Activated B cell treated with CpG ODN at 0.5 μM for 24 hours (primary cell): ENCODE data around the gene GINM1. TPM values are rescaled to one million over a fixed set of nuclear protein-coding genes. Genes with fewer than 3 reads are reported as not detected.
A peak's percentile ranks its signal among the peaks of the same experiment; 100 is the strongest.

Experiments used
- ATAC-seq: fragments of 200-7000 bp; cut with Tn5 transposase; one replicate; pipeline ENCODE4 v1.10.0; 2021; ENCODE audit warnings: low read depth, mild to moderate bottlenecking, moderate library complexity
- CTCF ChIA-PET: fragments of 350-600 bp; sonication (Branson Sonifier 250); formaldehyde crosslinking; loops from one replicate; lab custom pipeline; 2021; ENCODE audit warnings: antibody characterized with exemption; lab: Charles Lee
- POLR2A ChIA-PET: fragments of 350-600 bp; sonication (Branson Sonifier 250); formaldehyde crosslinking; loops from one replicate; lab custom pipeline; 2021; ENCODE audit warnings: antibody characterized with exemption; lab: Charles Lee
- DNase-seq: peaks from one replicate; pipeline ENCODE4 v3.0.0; 2022
- H3K27ac Mint-ChIP-seq: one replicate; pipeline ENCODE4 v1.8.0; 2020; ENCODE audit warnings: mixed read lengths
- H3K27me3 Mint-ChIP-seq: one replicate; pipeline ENCODE4 v1.8.0; 2021; ENCODE audit warnings: mixed read lengths
- H3K36me3 Mint-ChIP-seq: one replicate; pipeline ENCODE4 v1.8.0; 2021; ENCODE audit warnings: low read depth, mixed read lengths
- H3K4me1 Mint-ChIP-seq: one replicate; pipeline ENCODE4 v1.8.0; 2021; ENCODE audit warnings: mixed read lengths
- H3K4me3 Mint-ChIP-seq: one replicate; pipeline ENCODE4 v1.8.0; 2020; ENCODE audit warnings: mild to moderate bottlenecking, mixed read lengths
- H3K9me3 Mint-ChIP-seq: one replicate; pipeline ENCODE4 v1.8.0; 2020; ENCODE audit warnings: mixed read lengths
- intact Hi-C: fragments of 100-400 bp; cut with micrococcal nuclease; formaldehyde crosslinking; loops from one replicate; pipeline ENCODE4 v1.15.1; 2024
- total RNA-seq: library from RNA; stranded (reverse); gene quantifications from 2 replicates; pipeline ENCODE4 v1.2.3, GENCODE V29; 2022
- TF ChIP-seq, protein P1 (sequence below): fragments of 200-600 bp; IDR thresholded peaks from one replicate; pipeline ENCODE4 v1.8.0; 2022; ENCODE audit warnings: antibody characterized with exemption, mild to moderate bottlenecking

Gene GINM1
- total RNA-seq, 1 donor from 2014 or later, result 18.0 TPM

DNA sequence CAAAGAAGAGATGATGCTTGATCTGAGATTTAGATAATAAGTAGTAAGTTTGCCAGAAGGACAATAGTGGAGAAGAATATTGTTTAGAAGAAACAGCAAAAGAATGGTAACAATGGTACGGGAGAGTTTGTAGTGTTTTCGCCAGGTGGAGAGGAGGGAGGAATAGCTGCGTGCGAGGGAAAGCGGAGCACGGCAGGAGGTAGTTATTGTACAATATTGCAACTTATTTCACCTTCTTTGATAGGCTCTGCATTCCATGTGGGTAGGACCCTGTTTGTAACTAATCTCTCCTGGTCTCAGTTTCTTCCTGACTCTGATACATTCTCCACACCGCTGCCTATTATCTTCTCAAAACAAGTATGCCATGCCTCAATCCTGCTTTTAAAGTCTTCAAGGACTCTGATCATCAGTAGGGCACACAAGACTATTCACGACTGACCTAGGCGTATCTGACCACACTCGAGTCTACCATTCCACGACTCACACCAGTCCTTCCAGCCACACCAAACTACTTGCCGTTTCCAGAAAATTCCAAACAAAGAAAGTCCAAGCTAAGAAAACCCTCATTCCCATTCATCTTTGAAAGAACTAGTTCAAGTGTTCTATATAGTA, 21.4 kb upstream of the GINM1 start:
- peak overlapping the region; percentile 95 for H3K4me3 Mint-ChIP-seq
- no peaks in the 10 kb centered on the region for H3K9me3 Mint-ChIP-seq
- peak overlapping the region; percentile 96 for H3K27ac Mint-ChIP-seq
- TF ChIP-seq, protein P1, sequence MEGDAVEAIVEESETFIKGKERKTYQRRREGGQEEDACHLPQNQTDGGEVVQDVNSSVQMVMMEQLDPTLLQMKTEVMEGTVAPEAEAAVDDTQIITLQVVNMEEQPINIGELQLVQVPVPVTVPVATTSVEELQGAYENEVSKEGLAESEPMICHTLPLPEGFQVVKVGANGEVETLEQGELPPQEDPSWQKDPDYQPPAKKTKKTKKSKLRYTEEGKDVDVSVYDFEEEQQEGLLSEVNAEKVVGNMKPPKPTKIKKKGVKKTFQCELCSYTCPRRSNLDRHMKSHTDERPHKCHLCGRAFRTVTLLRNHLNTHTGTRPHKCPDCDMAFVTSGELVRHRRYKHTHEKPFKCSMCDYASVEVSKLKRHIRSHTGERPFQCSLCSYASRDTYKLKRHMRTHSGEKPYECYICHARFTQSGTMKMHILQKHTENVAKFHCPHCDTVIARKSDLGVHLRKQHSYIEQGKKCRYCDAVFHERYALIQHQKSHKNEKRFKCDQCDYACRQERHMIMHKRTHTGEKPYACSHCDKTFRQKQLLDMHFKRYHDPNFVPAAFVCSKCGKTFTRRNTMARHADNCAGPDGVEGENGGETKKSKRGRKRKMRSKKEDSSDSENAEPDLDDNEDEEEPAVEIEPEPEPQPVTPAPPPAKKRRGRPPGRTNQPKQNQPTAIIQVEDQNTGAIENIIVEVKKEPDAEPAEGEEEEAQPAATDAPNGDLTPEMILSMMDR, result no peak
- intact Hi-C loops, result loop anchor here (5.0 to 10.0 kb wide), 5 partner anchors 173 to 790 kb away; partner anchors contain the start of genes LATS1 and TAB2
- POLR2A ChIA-PET, result interaction anchor here (0.7 to 4.6 kb wide), 11 partner anchors 8 to 227 kb away, joined by 3 to 27 read pairs (median 5); partner anchors contain the start of genes GINM1, LATS1, PCMT1 and TAB2
- H3K27me3 Mint-ChIP-seq, result no peaks in the 10 kb centered on the region
- DNase-seq (no peak), ATAC-seq (no peak)
- CTCF ChIA-PET, result interaction anchor here (1.2 to 1.7 kb wide), 2 partner anchors 10 to 20 kb away, joined by 3 to 10 read pairs; no protein-coding TSS in a partner anchor
- peaks cover 37% of the 10 kb centered on the region for H3K4me1 Mint-ChIP-seq
- H3K36me3 Mint-ChIP-seq, result peaks cover 26% of the 10 kb centered on the region

DNA sequence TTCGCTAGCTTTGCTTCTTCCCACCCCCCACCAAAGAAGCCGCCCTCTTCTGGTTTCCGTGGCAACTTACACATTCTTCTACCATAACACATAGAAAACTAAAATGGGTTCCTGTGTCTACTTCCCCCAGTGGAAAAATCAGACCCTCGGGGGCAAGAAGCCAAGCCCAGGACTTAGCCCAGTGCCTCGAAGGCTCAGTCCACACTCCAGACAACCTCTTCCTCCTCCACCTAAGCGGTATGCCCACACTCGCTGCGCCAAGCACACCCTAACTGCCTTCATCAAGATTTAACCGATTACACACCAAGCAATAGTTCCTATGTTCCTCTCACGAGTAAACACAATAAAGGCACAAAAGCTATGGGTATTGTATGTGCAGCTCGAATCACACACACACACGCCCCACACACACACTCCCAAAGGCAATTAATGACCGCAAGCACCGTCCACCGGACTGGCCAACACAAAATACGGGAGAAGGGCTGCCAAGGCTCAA, 20.9 kb upstream of the GINM1 start:
- H3K4me1 Mint-ChIP-seq, result peaks cover 37% of the 10 kb centered on the region
- DNase-seq, result peak; percentile 35
- H3K4me3 Mint-ChIP-seq, result peak overlapping the region; percentile 95
- intact Hi-C loops, result loop anchor here (5.0 to 10.0 kb wide), 5 partner anchors 172 to 791 kb away; partner anchors contain the start of genes LATS1 and TAB2
- TF ChIP-seq, protein P1, result no peak
- peaks cover 23% of the 10 kb centered on the region for H3K36me3 Mint-ChIP-seq
- ChIA-PET CTCF (interaction anchor here (0.7 to 1.7 kb wide), 3 partner anchors 11 to 33 kb away, joined by 3 to 10 read pairs (median 3); no protein-coding TSS in a partner anchor), POLR2A (interaction anchor here (0.7 to 4.6 kb wide), 15 partner anchors 9 to 228 kb away, joined by 3 to 27 read pairs (median 4); partner anchors contain the start of genes GINM1, LATS1, PCMT1 and TAB2)
- peak; percentile 47 for ATAC-seq
- no peaks in the 10 kb centered on the region for H3K27me3 Mint-ChIP-seq
- H3K9me3 Mint-ChIP-seq, result no peaks in the 10 kb centered on the region
- H3K27ac Mint-ChIP-seq, result peak overlapping the region; percentile 96

DNA sequence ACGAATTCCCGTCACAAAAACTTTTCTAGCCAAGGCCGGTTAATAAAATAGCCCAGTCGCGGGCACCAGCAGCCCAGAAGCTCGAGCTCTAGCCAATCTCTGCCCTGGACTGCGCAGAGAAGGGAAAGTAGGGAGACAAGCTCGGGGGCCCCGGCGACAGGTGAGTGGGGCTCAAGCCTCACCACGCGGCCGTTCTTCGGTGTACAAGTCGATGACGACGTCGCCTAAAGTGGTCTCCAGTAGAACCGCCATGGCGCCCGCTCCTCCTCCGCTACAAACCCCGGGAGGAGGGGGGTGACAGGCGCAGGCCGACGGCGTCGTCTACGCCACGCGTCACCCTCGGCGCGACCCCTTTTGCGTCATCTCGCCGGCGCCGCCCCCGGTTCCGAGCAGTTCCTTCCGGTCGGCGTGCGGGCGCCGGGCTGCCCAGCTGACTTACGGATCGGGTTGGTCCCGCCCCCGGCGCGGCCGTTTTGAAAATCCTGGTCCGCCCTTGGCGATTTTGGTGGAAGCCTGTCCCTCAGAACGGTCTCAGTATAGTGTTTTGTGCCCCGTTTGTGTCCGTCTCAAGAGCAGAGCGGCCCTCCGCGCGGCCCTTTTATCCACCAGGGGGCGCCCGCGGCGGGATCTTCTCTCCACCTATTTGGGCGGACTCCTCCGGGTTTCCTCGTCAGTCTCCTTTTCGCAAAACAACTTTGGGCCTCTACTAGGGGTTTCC, 20.3 kb upstream of the GINM1 start, which contains the start of gene PPIL4:
TSS of gene PPIL4 (minus strand) at position 290 of the 718 bp plus-strand sequence. CDS start at position 252, 38 bp downstream.
- ChIA-PET CTCF (interaction anchor here (0.7 to 1.2 kb wide), 4 partner anchors 19 to 825 kb away, joined by 3 to 10 read pairs (median 3); no protein-coding TSS in a partner anchor), POLR2A (interaction anchor here (0.6 to 4.6 kb wide), 18 partner anchors 9 to 1220 kb away, joined by 3 to 27 read pairs (median 4); partner anchors contain the start of genes GINM1, LATS1, PCMT1 and TAB2)
- Mint-ChIP-seq H3K27ac (peak within 1 kb of the TSS; percentile 96), H3K4me1 (peaks cover 37% of the 10 kb centered on the region), H3K9me3 (no peaks in the 10 kb centered on the region), H3K27me3 (no peaks in the 10 kb centered on the region), H3K36me3 (peaks cover 19% of the 10 kb centered on the region), H3K4me3 (peak within 1 kb of the TSS; percentile 95)
- DNase-seq (peak; percentile 98), ATAC-seq (peak; percentile 88)
- TF ChIP-seq, protein P1, result peak; percentile 77
- intact Hi-C loops, result loop anchor here (1.0 to 10.0 kb wide), 10 partner anchors 20 to 791 kb away; partner anchors contain the start of genes GINM1, KATNA1, LATS1 and NUP43

DNA sequence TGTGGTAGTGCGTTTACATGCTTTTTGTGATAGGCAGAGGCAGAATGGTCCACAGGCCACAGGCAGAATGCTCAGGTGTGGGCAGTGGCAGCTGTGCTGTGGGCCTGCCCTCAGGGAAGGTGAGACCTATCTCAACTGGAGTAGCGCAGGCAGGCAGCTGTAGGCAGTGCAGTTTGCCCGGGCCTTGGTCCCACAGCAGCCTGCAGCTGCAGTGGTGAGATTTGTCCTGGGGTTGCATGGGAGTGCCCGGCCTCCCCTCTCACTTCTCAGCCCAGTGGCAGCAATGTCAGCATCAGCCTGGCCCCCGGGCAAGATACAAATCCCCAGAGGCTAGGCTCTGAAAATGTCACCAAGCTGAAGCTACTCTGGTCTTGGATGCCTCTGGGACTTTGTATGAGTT, 14.3 kb upstream of the GINM1 start:
- CTCF ChIA-PET, result no interaction called here

More for the DNA sequence above, 14.3 kb upstream of the GINM1 start:
- Mint-ChIP-seq H3K4me3 (no peak overlapping the region), H3K9me3 (no peaks in the 10 kb centered on the region), H3K27me3 (peaks cover 11% of the 10 kb centered on the region), H3K27ac (no peak overlapping the region), H3K36me3 (no peaks in the 10 kb centered on the region), H3K4me1 (no peaks in the 10 kb centered on the region)
- TF ChIP-seq, protein P1, result no peak
- DNase-seq (no peak), ATAC-seq (no peak)
- POLR2A ChIA-PET, result no interaction called here
- intact Hi-C loops, result no loop called here
